Skin of body (tissue), 2 donors: ENCODE measurements around the gene CLDN5. TPM values are rescaled to one million over a fixed set of nuclear protein-coding genes. Genes with fewer than 3 reads are reported as not detected.
A peak's percentile ranks its signal among the peaks of the same experiment; 100 is the strongest.

Experiments
- DNase-seq: peaks from one replicate; lab custom pipeline; 2025; lab: John Stamatoyannopoulos, UW
- total RNA-seq: library from RNA; depleted of rRNA; stranded (reverse); fragments of >200 nt; gene quantifications from one replicate; pipeline ENCODE4 v1.2.3, GENCODE V29; 2014

Gene CLDN5, protein sequence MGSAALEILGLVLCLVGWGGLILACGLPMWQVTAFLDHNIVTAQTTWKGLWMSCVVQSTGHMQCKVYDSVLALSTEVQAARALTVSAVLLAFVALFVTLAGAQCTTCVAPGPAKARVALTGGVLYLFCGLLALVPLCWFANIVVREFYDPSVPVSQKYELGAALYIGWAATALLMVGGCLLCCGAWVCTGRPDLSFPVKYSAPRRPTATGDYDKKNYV
- total RNA-seq, result 47.5 TPM

DNA sequence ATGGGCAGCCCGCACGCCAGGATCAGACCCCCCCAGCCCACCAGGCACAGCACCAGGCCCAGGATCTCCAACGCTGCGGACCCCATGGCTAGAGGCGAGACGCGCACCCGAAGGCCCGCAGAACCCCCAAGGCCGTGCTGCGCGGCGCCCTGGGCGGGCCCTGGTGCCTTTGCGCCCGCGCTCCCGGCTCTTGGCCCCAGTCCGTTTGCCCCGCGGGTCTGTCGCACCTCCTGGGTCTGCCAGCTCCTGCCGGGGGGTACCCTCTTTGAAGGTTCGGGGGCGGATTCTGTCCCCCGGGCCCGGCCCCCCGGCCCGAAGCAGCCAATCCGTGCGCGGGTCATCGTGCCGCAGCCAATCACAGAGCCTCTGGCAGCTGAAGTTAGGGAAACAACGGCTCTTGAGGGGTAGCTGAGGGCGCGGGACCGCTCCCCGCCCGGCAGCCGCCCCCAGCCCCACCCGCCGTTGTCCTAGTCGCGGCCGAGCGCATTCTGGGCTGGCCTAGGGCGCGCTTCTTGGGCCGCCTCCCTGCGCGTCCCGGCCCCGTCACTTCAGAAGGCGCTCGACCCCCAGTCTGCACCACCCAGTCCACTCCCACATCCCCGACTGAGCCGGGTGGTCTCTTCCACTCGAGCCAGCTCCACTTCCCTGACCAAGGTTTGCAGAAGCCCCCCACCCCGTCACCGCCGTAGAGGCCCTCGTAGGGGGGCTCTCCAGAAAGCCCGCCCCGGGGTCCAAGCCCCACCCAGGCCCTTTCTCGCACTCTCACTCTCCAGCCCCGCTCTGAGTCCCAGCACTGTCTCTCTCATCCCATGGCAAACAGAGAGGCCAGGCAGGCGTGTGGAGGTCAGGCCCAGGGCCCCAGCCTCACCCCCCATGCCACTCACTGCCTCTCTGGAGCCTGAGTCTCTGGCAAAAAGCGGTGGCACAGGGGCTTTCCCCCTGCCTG is at the start of gene CLDN5:
Gene CLDN5, minus strand, starts transcription at position 241 of the 946 bp plus-strand sequence. Its CDS starts 155 bp downstream, at position 86.
- DNase-seq, result peak; percentile 58

GRCh38 chr22:19571995-19572394 is 47.8 kb upstream of the CLDN5 start:
- DNase-seq, result no peak

DNA sequence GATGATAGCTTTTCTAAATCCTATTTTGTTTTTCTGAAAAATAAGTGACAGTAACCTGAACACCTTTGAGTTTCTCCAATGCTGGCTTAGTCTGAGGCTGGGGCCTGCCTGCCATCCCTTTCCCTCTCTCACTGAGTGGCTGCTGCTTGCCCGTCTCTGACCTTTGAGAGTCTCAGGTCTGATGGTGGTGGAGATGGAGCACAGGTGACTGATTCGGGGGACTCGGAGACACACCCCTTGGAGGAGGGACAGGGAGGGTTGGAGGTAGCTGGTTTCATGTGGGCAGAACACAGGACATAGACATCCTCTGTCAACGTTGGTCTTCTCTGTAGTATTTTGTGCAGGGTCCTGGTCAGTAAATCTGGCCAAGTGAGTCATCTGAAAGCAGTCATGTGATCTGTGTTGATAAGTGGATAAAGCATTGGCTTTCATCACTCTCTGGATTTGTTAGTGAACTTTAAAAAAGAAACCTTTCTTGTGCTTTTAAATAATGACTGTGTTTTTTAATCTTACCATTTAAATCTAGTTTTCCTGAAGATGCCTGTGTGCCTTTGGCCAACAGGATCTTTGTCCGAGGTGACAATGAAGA is 47.1 kb upstream of the CLDN5 start:
- no peak for DNase-seq

- DNase-seq, result no peak
These were observed 45.8 kb upstream of the CLDN5 start for GRCh38 chr22:19569976-19570375.

DNA sequence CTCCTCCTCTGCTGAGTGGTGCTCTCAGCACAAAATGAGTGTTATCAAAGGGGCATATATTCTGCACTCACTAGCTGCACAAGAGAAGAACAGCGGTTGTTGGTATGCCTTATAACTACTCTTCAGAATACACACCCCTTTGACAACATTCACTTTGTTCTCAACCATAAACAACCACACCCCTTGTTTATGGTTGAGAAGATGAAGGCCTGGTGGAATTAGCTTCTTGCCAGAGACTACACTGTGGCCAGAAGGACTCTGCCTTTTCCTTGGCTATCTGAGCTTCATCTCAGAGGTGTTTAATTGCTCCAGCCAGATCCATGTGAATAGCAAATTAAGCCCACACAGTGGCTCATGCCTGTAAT is 45.0 kb upstream of the CLDN5 start:
- no peak for DNase-seq

- DNase-seq, result no peak
These were observed 44.4 kb upstream of the CLDN5 start for GRCh38 chr22:19568337-19569275.

GRCh38 chr22:19567157-19568009 is 43.2 kb upstream of the CLDN5 start:
- no peak for DNase-seq

DNA sequence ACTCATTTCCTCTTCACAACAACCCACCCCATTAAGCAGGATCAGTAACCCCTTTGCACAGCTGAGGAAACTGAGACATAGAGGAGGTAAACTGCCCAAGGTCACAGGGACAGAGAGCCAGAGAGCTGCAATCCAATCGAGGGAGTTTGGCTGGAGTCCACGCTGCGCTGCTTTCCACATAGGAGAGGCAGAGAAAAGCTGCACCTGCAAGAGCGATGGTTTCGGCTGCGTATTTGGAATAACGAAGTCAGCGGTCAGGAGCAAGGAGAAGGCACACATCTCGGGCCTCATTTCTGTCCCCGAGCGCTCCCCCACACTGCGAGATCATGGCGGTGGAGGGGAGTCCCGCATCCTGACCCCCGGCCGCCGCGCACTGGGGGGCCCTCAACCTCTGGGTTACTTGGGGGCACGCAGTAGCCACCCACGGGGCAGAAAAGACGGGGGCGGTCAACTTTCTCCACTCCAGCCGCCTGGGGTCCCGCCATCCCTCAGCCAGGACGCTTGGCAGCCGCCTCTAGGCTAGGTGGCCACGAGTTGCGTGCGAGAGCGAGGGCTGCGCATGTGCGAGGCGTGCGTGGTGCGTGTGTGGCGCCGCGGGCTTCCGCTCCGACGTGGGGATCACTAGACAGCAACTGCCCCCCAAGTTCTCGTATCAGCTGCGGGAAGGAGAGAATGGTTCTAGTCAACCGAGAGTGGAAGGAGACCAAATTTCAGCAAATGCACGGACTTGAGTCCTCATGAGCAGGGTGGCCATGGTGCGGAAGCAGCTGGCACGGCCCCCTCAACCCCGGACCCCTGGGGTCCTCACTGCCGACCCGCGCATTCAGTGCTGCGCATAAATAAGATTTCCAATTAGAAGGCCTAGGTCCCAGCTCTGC is 42.3 kb upstream of the CLDN5 start:
- DNase-seq, result no peak

GRCh38 chr22:19565382-19566278 is 41.4 kb upstream of the CLDN5 start:
- DNase-seq, result no peak

DNA sequence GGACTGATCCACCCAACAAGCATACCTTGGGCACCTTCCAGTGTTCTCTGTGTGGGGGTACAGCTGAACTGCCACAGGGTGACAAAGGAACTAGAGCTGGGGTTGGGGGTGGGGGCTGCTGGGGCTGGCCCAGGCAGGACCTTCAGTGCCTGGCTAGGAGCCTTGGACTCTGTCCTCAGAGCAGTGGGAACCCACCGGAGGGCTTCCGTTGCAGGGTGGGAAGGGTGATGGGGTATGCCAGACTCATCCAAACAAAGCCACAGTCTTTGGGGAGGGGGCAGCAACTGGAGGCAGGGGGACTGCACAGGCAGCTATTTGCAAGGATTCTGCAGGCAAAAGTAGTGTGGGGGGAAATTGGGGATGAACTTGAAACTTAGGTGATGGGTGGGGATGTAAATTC is 35.7 kb upstream of the CLDN5 start:
- no peak for DNase-seq

GRCh38 chr22:19559324-19559811 is 35.2 kb upstream of the CLDN5 start:
- DNase-seq, result no peak

DNA sequence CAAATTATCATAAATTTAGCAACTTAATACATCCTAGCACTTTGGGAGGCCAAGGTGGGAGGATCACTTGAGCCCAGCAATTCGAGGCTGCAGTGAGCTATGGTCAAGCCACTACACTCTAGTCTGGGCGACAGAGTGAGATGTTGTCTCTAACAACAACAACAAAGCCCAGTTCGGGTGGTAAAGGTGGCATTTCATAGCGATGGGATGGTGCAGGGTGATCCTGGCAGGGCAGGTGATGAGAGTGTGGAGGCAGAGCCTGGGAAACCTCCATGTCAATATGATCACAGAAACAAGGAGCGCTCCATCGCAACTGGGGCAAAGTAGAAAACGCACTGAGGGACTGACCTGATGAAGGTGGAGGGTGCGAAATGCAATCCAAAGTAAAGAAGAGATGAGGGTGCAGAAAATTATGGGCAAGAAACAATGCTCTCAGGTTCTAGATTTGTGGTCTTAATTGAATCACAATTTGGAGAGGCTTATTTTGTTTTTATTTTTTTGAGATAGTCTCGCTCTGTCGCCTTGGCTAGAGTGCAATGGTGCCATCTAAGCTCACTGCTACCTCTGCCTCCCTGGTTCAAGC is 32.8 kb upstream of the CLDN5 start:
- no peak for DNase-seq

GRCh38 chr22:19555651-19556050 is 31.4 kb upstream of the CLDN5 start:
- no peak for DNase-seq

- no peak for DNase-seq
These were observed 30.7 kb upstream of the CLDN5 start for GRCh38 chr22:19554834-19555404.

GRCh38 chr22:19553201-19553600 is 29.0 kb upstream of the CLDN5 start:
- DNase-seq, result no peak

DNA sequence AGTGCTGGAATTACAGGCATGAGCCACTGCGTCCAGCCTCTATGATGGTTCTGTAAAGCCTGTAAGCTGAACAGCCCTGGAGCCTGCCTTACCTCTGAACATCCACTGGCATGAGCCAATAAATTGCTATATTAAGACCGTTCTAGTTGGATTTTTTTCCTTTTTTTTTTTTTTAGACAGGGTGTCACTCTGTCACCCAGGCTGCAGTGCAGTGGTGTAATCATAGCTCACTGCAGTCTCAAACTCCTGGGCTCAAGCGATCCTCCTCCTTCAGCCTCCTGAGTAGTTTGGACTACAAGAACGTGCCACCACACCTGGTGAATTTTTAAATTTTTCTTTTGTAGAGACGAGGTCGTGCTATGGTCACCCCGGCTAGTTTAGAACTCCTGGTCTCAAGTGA is 26.2 kb upstream of the CLDN5 start:
- no peak for DNase-seq

DNA sequence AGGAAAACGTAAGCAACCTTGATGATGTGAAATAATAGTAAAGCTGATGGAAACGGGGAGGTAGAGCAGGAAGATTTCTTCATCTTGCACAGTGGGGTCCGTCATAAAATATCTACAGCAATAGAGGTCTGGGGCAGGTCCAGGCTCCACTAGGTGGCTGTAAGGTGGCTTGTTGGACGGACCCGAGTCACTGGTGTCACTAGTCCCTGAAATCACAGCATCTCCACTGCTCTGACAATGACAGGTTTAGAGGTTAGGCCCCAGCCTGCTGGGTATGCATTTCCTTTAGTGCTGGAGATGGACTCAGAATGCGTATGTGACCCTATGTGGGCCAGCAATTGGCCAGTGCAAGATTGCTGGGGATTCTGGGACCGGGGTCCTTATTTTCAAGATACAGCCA is 25.2 kb upstream of the CLDN5 start:
- DNase-seq, result no peak
